ENCODE data around the gene TOMM20L.

TOMM20L gene

DNA sequence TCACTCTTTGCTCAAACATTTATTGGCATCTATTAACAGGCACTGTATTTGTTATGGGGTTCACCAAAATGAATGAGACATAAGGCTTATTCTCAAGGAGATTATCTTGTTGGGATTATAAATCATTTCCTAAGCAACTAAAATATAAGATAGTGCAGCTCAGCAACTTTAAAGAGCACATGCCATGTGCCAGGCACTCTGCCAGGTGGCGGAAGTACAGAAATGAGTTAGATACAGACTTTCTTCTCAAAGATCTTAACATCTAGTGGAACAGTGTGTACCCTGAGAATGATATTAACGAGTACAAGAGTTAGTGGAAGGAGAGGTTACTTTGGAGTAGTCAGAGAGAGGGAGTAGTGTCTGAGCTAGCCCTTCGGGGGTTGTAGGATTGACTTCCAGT lies 28.4 kb upstream of the TOMM20L start:
- Histone ChIP-seq H3K9me2 (replicated peaks; ENCODE audit: low read depth, low read length) (no peaks in the 10 kb centered on the region), H3K4me3 (ENCODE audit: low read length, poor library complexity, severe bottlenecking) (no peak overlapping the region), H3K79me2 (ENCODE audit: insufficient read depth, low read length) (no peaks in the 10 kb centered on the region), H3K4me1 (ENCODE audit: insufficient read depth, low read length, poor library complexity, severe bottlenecking) (no peaks in the 10 kb centered on the region), H4K20me1 (ENCODE audit: insufficient read depth, low read length, poor library complexity, severe bottlenecking) (no peaks in the 10 kb centered on the region), H3K9me3 (ENCODE audit: insufficient read depth, low read depth, low read length) (no peaks in the 10 kb centered on the region), H3K9ac (ENCODE audit: low read depth, low read length, poor library complexity, severe bottlenecking) (no peak overlapping the region), H3F3A (ENCODE audit: low read depth) (no peaks in the 10 kb centered on the region), H3K4me2 (ENCODE audit: low read depth, low read length, poor library complexity, severe bottlenecking) (no peak overlapping the region), H2AFZ (ENCODE audit: low read length) (no peak overlapping the region), H3K36me3 (ENCODE audit: insufficient read depth, low read length) (peaks cover 68% of the 10 kb centered on the region; the same call in 1 of the 2 replicates), H3K27me3 (ENCODE audit: insufficient read depth, low read length, poor library complexity, severe bottlenecking) (no peaks in the 10 kb centered on the region)
- TF ChIP-seq, protein P1, sequence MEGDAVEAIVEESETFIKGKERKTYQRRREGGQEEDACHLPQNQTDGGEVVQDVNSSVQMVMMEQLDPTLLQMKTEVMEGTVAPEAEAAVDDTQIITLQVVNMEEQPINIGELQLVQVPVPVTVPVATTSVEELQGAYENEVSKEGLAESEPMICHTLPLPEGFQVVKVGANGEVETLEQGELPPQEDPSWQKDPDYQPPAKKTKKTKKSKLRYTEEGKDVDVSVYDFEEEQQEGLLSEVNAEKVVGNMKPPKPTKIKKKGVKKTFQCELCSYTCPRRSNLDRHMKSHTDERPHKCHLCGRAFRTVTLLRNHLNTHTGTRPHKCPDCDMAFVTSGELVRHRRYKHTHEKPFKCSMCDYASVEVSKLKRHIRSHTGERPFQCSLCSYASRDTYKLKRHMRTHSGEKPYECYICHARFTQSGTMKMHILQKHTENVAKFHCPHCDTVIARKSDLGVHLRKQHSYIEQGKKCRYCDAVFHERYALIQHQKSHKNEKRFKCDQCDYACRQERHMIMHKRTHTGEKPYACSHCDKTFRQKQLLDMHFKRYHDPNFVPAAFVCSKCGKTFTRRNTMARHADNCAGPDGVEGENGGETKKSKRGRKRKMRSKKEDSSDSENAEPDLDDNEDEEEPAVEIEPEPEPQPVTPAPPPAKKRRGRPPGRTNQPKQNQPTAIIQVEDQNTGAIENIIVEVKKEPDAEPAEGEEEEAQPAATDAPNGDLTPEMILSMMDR (conservative IDR thresholded peaks at IDR 0.05; ENCODE audit: low read length): no peak
- TF ChIP-seq EZH2phosphoT487 (IDR thresholded peaks at IDR 0.05; ENCODE audit: borderline replicate concordance): no peak

DNA sequence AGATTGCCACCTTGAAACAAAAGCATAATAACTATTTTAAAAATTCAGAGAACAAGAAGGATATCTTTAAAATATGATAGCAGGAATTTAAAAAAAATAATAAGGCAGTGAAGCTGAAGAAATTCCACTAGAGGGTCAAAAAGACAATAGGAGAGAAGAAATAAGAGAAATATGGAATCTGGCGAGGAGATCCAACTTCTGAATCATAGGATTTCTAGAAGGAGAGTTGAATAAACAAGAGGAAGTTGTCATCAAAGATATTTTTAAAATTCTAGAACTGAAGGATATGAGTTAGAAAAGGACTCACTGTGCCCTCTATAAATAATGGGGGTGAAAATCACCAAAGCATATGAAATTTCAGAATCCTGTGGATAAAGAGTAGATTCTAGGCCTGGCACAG lies 26.8 kb upstream of the TOMM20L start:
- Histone ChIP-seq H3K4me3 (ENCODE audit: low read length, poor library complexity, severe bottlenecking) (no peak overlapping the region), H3K9ac (ENCODE audit: low read depth, low read length, poor library complexity, severe bottlenecking) (no peak overlapping the region), H3K27me3 (ENCODE audit: insufficient read depth, low read length, poor library complexity, severe bottlenecking) (no peaks in the 10 kb centered on the region), H3F3A (ENCODE audit: low read depth) (no peaks in the 10 kb centered on the region), H3K36me3 (ENCODE audit: insufficient read depth, low read length) (peaks cover 72% of the 10 kb centered on the region; the same call in 1 of the 2 replicates), H3K4me2 (ENCODE audit: low read depth, low read length, poor library complexity, severe bottlenecking) (no peak overlapping the region), H3K79me2 (ENCODE audit: insufficient read depth, low read length) (no peaks in the 10 kb centered on the region), H3K9me2 (replicated peaks; ENCODE audit: low read depth, low read length) (no peaks in the 10 kb centered on the region), H3K9me3 (ENCODE audit: insufficient read depth, low read depth, low read length) (no peaks in the 10 kb centered on the region), H2AFZ (ENCODE audit: low read length) (no peak overlapping the region), H4K20me1 (ENCODE audit: insufficient read depth, low read length, poor library complexity, severe bottlenecking) (no peaks in the 10 kb centered on the region), H3K4me1 (ENCODE audit: insufficient read depth, low read length, poor library complexity, severe bottlenecking) (no peaks in the 10 kb centered on the region)
- TF ChIP-seq, protein P1 (conservative IDR thresholded peaks at IDR 0.05; ENCODE audit: low read length): no peak
- no peak for TF ChIP-seq EZH2phosphoT487 (IDR thresholded peaks at IDR 0.05; ENCODE audit: borderline replicate concordance)

DNA sequence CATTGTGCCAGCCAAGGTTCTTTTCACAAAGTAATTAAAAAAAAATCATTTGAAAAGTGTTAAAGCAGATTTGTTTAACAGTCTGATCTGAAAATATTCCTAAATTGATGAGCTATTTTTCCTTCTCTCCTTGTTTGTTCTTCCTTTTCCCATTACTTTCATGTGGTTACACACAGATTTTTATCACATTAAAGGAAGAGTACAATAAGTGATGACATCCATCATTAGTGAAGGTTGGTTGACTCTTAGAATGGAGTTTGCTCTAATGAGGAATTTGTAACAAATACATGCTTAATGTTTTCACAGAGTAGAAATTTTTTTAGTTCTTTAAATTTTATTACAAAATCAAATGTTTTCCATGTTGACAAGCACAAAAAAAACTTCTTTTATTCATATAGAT lies 18.9 kb upstream of the TOMM20L start:
- Histone ChIP-seq H3F3A (ENCODE audit: low read depth) (no peaks in the 10 kb centered on the region), H3K79me2 (ENCODE audit: insufficient read depth, low read length) (no peaks in the 10 kb centered on the region), H4K20me1 (ENCODE audit: insufficient read depth, low read length, poor library complexity, severe bottlenecking) (no peaks in the 10 kb centered on the region), H3K9me3 (ENCODE audit: insufficient read depth, low read depth, low read length) (no peaks in the 10 kb centered on the region), H3K9me2 (replicated peaks; ENCODE audit: low read depth, low read length) (no peaks in the 10 kb centered on the region), H3K9ac (ENCODE audit: low read depth, low read length, poor library complexity, severe bottlenecking) (no peak overlapping the region), H3K4me3 (ENCODE audit: low read length, poor library complexity, severe bottlenecking) (no peak overlapping the region), H2AFZ (ENCODE audit: low read length) (no peak overlapping the region), H3K4me2 (ENCODE audit: low read depth, low read length, poor library complexity, severe bottlenecking) (no peak overlapping the region), H3K4me1 (ENCODE audit: insufficient read depth, low read length, poor library complexity, severe bottlenecking) (no peaks in the 10 kb centered on the region), H3K27me3 (ENCODE audit: insufficient read depth, low read length, poor library complexity, severe bottlenecking) (no peaks in the 10 kb centered on the region), H3K36me3 (ENCODE audit: insufficient read depth, low read length) (peaks cover 18% of the 10 kb centered on the region; the same call in 1 of the 2 replicates)
- TF ChIP-seq, protein P1 (conservative IDR thresholded peaks at IDR 0.05; ENCODE audit: low read length): no peak
- TF ChIP-seq EZH2phosphoT487 (IDR thresholded peaks at IDR 0.05; ENCODE audit: borderline replicate concordance): no peak
